Head of caudate nucleus (tissue), 42 donors: Measurements from ENCODE around the gene PTPRG.

Experiments
- DNase-seq, 42 donors: peaks; one replicate each; pipeline versions ENCODE4 v3.0.0 to v3.0.0-alpha.2; 2020 to 2021; ENCODE audit warnings: mixed read lengths in 7 of 42
- intact Hi-C: fragments of 100-400 bp; cut with DNase I; formaldehyde crosslinking; loops from one replicate; pipeline ENCODE4 v1.15.0; 2022

The PTPRG gene

DNA sequence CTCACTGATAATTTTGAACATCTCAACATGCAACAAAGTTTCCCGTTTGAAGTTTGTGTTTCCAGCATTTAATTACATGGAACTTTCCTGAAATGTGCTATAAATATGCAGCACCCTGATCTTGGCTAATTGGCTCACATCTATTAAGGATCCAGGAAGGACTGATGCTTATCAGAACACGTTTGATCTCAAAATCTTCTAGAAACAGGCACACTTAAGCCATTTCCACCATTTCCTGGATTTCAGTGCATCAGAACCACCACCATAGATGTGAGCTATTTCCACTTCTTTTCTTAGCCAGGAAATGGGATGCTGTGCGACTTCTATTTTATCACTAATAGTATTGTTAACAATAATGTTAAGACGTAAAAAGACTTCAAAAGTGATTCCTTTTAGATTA, 583.1 kb downstream of the PTPRG start:
- no peak for DNase-seq
- intact Hi-C loops = no loop called here

DNA sequence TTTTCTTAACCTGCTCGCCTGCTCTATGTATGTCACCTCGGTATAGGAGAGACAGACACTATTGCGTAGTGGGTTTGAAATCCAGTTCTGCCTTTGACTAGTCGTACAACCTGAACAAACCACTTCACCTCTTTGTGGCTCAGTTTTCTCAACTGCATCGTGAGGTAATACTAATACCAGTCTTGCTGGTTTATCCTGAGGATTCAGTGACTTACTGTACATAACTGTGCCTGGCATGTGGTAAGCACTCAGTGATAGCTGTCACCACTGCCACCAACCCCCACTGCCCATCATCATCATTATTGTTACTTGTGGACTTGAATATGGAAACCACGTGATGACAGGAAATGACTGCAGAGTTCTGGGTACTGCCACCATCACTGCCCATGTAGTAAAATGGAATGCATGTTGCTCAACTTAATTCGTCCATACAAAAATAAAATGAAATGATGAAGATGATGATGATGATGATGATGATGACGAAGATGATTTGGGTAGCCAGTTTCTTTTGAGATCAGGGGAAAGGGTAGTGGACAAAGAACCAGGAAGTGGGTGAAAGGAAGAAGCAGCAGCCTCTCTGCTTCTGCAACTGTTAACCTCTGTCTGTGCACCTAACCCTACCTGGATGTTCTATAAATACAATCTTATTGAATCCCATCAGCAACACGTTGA, 583.9 kb downstream of the PTPRG start:
- intact Hi-C loops = no loop called here
- DNase-seq = no peak

DNA sequence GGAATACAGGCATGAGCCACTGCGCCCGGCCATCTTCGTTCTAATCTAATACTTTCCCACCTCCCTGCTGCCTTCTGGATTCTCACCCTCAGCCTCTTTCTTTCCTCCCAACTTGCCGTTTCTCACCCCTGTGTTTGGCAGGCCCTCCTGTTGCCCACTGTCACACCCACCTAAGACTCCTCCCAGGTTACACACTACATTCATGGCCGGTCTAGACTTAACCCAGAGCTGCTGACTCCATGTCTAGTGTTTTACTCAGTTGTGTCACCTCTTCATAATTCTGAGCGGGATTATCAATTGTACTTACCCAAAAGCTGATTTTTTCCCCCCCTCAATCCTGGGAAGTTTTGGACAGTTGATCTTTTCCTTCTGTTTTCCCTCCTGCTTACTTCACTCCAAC, 588.2 kb downstream of the PTPRG start:
- no peak for DNase-seq
- intact Hi-C loops = no loop called here

DNA sequence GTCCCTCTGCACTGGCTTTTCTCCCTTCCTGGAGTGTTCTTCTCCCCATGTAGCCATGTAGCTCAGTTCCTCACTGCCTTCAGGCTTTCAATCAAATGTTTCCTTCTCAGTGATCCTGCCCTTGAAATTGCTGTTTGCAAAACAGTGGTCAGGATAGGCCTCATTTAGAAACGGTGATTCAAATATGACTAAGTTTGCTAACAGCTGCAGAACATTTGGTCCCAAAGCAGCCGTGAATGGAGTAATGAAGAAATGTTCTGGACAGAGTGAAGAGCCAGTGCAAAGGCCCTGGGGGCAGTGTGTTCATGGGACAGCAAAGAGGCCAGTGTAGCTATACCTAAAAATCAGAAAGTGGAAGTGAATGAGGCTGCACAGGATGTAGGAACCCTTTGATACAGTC, 588.6 kb downstream of the PTPRG start:
- DNase-seq = no peak
- intact Hi-C loops = no loop called here

DNA sequence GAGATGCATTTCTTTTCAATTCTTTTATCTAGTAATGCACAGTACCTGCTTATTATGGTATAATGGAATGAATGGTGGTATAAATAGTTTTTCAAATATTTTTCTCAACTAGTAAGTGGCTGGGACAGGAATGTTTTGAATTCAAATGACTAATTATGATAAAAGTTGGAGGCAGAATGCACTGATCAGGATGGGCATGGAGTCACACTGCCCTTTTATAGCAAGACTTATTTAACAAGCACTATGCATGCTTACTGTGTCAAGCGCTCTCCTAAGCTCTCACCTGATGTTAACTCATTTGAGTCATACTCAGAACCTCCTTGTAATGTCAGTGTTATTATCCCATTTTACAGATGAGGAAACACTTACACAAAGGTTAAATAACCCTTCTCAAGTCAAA, 590.2 kb downstream of the PTPRG start:
- intact Hi-C loops = no loop called here
- no peak for DNase-seq

DNA sequence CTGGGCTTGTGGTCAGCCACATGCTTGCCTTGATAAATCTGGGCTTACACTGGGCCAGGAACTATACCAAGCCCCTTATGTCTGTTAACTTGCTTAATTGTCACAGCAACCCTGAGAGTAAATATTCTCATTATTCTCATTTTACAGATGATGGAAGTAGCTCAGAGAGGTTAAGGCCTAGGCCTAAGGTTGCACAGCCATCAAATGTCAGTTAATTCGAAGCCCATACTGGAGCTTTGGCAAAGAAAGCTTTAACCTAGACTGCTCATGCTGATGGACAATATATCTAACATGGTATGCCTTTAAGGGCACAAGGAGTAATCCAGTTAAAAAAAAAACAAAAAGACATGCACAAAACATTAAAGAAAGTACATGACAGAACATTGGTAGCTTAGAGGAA, 591.9 kb downstream of the PTPRG start:
- no peak for DNase-seq
- intact Hi-C loops = no loop called here

DNA sequence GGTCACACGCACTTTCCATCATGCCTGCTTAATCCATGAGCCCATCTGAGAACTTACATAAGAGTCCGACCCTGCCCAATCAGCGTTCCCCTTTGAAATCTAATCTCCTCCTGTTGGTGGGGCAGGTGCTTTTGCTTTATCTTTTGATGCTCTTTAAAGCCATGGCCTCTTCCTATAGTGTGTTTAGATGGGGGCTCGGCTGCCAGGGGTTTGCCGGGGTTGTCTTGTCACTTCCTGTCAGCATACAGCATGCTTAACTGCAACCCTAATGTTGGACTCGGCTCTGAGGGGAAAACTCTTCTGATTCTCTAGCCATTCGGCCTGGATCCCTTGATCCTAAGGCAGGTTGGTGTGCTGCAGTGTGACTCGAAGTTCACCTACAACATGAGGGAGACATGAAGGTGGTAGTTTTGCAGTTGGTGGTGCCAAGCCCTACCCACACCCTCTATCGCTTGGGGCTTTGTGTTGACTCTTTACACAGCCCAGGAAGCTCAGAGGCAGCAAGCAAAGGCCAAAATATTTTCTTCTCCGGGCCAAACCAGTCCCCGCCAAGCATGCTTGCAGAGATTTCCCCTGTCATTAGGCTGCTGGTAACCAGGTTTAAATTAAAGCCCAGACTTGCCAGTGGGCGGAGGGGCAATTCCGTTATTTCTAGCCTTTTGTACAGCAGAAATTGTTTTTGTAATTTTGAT, 593.2 kb downstream of the PTPRG start:
- no peak for DNase-seq
- intact Hi-C loops = no loop called here

DNA sequence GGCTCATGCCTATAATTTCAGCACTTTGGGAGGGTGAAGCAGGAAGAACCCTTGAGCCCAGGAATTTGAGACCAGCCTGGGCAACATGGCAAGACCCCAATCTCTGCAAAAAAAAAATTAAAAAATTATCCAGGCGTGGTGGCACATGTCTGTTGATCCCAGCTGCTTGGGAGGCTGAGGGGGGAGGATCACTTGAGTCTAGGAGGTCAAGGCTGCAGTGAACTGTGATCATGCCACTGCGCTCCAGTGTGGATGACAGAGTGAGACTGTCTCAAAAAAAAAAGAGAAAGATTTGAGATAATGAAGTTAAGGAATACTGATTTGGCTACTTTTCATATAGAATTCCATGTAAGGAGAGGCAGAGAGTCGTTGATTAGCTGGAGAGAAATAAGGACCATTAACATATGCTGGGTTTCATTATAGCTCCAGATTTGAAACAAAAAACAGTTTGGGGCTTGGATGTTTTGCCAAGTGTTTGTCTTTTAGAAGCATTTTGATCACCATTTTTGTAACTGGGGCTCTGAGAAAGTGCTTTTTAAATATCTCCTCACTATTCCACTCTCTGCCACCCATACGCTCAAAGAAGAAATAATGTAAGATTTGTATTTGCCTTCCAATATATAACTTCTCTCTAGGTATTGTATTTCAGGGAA, 597.8 kb downstream of the PTPRG start:
- no peak for DNase-seq
- intact Hi-C loops = no loop called here

DNA sequence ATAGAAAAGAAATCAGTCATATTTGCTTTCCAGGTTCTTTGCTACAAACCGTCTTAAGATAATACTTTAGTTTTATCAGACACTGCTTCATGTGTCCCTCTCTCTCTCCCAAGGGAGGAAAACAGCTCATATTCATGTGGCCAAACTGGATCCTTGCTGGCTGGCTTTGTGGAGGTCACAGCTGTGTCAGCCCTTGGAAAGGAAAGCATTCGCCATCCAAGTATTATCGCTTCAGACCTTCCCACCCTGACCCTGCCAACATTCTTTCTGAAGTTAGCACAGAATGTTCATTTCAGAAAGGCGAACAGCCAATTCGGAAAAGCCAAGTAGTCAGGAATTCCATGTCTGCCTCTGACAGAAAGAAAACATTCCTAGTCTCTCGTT, 598.3 kb downstream of the PTPRG start:
- DNase-seq = peak in 1 of 42 donors; percentile 14
- intact Hi-C loops = no loop called here

DNA sequence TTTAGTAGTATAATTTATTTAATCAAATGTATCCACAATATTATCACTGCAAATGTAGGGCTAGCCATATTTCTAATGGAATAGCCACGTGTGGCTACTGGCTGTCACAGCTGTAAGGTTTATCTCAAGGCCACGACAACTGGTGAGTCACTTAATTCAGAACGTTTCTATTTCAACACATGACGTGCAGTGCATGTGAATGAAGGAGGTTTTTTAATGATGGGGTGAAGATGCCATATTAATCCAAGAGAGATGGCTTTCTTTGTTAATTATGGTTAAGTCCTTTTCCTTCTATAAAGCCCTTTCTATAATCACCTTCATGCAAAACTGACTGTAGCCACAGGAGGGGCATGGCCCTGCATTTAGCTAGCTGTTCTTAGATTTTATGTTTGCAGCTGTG, 600.0 kb downstream of the PTPRG start:
- intact Hi-C loops = no loop called here
- DNase-seq = no peak

DNA sequence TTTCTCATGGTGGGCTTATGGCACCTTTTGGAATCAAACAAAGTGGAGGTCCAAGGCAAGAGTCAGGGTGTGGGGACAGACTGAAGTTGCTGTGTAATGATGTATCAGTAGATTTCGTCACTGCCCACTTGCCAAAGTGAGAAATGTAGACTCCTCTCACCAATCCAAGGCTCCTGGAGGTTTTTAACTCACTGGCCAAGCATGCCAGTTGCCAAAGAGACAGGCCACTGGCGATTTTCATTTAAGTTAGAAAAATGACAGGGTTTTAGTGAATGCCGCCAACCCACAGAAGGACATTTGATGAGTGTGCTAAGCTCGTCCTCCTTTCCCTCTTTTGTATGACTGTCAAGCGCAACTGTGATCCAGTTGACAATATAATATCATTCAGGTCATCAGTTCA, 602.8 kb downstream of the PTPRG start:
- DNase-seq = no peak
- intact Hi-C loops = no loop called here

DNA sequence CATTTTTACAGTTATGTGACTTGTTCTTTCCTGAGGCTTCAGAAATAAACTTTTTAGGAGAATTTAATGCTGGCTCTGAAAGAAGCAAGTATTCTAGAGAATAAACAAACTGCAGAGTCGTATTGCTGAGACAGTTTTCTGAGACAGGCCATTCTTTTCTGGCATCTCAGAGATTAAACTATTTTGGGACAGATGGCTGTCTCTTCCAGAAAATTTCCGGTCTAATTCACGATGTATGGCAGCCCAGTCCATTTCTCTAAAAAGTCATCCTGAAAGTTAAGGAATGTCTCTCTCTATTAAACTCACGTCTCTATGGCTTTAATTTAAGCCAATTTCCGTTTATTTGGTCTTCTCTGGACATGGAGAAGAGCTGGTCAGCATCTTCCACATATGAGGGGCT, 603.4 kb downstream of the PTPRG start:
- no peak for DNase-seq
- intact Hi-C loops = no loop called here

DNA sequence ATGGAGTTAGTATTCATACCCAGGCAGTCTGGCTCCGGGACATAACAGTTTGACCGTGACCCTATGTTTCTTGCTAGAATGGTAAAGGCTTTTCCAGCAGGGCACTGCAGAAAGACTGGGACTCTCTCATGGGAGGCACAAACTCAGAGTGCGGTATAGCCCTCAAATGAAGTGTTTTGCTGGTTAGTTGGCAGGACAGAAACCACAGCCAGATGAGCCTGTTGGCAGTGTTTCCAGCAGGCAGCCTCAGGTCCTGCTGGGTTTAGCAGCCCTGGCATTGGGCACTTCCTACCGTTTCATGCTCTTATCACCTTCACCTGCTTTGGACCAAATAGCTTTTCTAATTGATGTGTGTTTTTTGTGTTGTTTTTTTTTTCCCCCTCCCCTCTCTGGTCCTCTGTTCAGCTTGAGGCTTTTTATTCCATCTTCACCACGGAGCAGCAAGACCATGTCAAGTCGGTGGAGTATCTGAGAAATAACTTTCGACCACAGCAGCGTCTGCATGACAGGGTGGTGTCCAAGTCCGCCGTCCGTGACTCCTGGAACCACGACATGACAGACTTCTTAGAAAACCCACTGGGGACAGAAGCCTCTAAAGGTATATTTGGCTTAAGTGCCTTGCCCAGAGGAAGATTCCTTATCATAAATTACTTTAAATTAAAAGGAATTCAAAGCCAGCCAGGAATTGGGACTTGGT, 606.3 kb downstream of the PTPRG start:
- intact Hi-C loops = no loop called here
- DNase-seq = no peak

DNA sequence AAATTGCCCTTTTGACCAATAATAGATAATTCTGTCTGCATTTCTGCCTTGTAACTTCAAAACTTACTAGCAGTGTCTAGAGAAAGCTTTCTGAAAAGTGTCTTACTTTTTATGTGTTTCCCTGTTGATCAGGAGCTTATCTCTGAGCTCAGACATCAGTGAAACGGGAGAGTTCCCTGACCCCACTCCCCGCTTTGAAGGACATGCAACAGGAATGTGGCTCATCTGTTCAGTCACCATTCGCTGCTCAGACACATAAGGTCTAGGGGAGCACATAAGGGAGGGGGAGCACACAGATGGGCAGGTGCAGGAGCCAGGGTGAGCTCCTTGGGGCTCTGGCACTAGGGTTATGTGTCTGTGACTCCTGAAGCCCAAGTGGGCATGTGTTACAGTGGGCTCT, 607.0 kb downstream of the PTPRG start:
- intact Hi-C loops = no loop called here
- no peak for DNase-seq

DNA sequence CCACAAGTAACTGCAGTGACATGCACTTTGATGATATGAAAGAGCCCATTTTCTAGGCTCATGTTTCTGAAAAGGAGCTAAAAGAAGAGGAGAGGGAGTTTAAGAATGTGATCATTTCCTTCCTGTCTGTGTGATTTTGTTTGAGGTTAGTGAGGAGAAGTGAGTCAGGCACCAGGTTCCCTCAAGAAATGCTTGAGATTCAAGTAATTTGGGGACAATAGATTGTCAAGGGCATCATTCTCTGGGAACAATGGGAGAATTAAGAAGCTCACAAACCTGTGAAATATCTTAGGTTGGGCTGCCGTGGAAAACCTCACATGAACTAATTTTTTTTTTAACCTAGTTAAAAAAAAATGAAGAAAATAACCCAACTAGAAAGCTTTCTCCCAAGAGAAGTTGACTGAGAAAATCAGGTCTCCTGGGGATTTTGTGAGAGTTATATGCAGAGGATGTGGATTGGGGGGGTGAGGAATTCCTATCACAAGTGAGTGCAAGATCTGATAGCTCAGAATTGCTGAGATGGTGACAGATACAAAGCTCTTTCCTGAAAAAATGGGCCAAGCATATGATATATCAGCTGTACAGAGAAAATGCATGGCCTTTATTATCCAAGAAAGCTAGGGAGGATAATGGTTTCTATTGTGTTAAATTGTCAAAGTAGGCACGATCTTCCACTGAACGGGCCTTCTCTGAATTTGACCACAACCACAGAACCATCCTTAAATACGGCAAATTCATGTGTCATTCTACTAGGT, 608.7 kb downstream of the PTPRG start:
- DNase-seq = no peak
- intact Hi-C loops = no loop called here

DNA sequence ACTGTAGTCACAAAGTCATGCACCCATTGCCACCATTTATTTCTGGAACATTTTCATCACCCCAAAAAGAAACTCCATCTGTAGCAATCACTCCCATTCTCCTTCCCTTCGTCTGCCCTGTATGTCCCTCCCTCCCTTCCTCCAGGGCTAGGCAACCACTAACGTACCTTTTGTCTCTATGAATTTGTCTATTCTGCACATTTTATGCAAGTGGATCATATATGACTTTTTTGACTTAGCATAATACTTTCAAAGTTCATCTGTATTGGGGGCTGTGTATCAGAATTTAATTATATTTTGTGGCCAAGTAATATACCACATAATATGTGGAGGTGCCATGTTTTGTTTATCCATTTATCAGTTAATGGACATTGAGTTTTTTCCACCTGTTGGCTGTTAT, 610.4 kb downstream of the PTPRG start:
- DNase-seq = no peak

DNA sequence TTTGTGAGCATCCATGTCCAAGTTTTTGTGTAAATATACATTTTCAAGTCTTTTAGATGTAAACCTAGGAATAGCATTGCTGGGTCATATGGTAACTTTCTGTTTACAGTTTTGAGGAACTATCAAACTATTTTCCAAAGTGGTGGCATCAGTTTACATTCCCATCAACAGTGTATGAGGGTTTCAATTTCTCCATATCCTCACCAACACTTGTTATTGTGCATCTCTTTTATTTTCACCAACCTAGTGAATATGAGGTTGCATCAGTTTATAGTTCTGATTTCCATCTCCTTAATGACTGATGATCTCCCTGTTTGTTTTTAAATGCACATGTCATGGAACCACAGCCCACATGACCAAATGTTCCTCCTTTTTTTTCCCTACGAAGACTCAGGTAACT, 610.8 kb downstream of the PTPRG start:
- intact Hi-C loops = no loop called here
- no peak for DNase-seq

More for the DNA sequence above, 610.4 kb downstream of the PTPRG start:
- intact Hi-C loops = no loop called here

DNA sequence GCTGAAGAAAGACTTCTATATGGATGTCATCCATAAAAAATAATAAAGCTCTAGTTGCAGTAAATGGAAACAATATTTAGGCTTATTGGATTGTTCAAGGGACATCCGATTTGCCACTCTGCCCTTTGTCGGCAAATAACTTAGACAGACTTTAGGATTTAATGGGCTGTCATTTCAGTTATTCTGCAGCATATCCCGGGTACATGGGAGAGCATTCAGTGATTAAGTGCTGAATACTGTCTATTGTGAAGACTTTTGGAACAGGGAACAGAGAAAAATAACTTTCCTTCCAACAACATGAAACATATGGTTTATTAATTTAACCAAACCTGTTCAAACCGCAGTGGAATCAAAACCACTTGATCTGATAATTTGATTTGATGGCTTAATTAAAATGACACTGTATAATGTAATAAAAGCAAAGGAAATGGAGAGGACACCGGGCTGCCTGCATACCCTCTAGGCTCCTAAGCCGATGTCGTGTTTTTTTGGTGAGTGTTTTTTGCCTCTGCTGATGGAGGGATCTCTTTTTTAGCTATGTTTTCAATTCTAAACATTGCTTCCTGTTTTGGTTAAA, 612.7 kb downstream of the PTPRG start:
- intact Hi-C loops = no loop called here
- DNase-seq = no peak

DNA sequence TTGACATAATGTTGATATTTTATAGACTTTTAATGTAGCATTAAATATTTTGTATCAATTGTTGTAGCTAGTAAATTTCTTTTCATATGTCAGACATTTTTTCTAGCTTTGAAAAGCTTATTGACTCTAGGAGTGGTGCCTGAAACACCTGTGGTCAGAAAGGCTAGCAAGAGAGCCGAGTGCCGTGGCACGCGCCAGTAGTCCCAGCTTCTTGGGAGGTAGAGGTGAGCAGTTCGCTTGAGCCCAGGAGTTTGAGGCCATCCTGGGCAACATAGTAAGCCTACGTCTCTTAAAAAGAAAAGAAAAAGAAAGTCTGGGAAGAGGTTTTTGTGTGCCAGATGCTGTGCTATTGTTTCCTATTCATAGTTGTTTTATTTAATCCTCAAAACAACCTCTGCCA, 613.8 kb downstream of the PTPRG start:
- intact Hi-C loops = no loop called here
- no peak for DNase-seq
